ENCODE results near the gene ACO2. TPM values are rescaled to one million over a fixed set of nuclear protein-coding genes. Genes with fewer than 3 reads are reported as not detected.

The ACO2 gene
- total RNA-seq, 1 donor from 2014 or later: 887 TPM

GRCh38 chr22:41575533-41575932 lies 106.6 kb downstream of the ACO2 start:
- peak; percentile 0 for ATAC-seq
- no peak for DNase-seq
- intact Hi-C loops (cut with micrococcal nuclease): no loop called here

- intact Hi-C loops (cut with micrococcal nuclease): no loop called here
- DNase-seq (peak; percentile 80), ATAC-seq (peak; percentile 59)
Measured at GRCh38 chr22:41576877-41577276, 108.0 kb downstream of the ACO2 start.

GRCh38 chr22:41578114-41578513 lies 109.2 kb downstream of the ACO2 start:
- no peak for DNase-seq

More at GRCh38 chr22:41578114-41578513, 109.2 kb downstream of the ACO2 start:
- ATAC-seq: peak; percentile 2
- intact Hi-C loops (cut with micrococcal nuclease): no loop called here

Other genes starting within 250 kb of the ACO2 start
- 25.4 TPM for gene CHADL, start 228.2 kb upstream of the ACO2 start, total RNA-seq
- gene RANGAP1, start 182.9 kb upstream of the ACO2 start, total RNA-seq: 46.2 TPM
- 47.6 TPM for gene ZC3H7B, start 167.6 kb upstream of the ACO2 start, total RNA-seq
- 25.4 TPM for gene TEF, start 87.2 kb upstream of the ACO2 start, total RNA-seq
- 71.8 TPM for gene TOB2, start 22.3 kb upstream of the ACO2 start, total RNA-seq
- 20.2 TPM for gene PHF5A, start 425 bp upstream of the ACO2 start, total RNA-seq
- gene POLR3H, start 75.4 kb downstream of the ACO2 start, total RNA-seq: 17.9 TPM
- 223 TPM for gene CSDC2, start 91.9 kb downstream of the ACO2 start, total RNA-seq
- 12.9 TPM for gene PMM1, start 120.7 kb downstream of the ACO2 start, total RNA-seq
- 53.6 TPM for gene DESI1, start 151.9 kb downstream of the ACO2 start, total RNA-seq
- gene XRCC6, start 152.2 kb downstream of the ACO2 start, total RNA-seq: 172 TPM
- gene SNU13, start 219.8 kb downstream of the ACO2 start, total RNA-seq: 229 TPM
- gene MEI1, start 230.4 kb downstream of the ACO2 start, total RNA-seq: 0.57 TPM

All from left ventricle myocardium superior (tissue), 1 donor.